Keratinocyte (primary cell): ENCODE data around the gene CDC42EP5. TPM values are rescaled to one million over a fixed set of nuclear protein-coding genes. Genes with fewer than 3 reads are reported as not detected.

Experiments used
- DNase-seq: peaks from one replicate; pipeline ENCODE4 v3.0.0-alpha.2; 2011; ENCODE audit warnings: low read depth, missing footprints, low spot score
- FAIRE-seq: peaks from 2 replicates; lab custom pipeline; 2011; peaks lifted over from hg19 to GRCh38; lab: Jason Lieb, UNC
- H2AFZ ChIP-seq: 2 replicates; pipeline ENCODE4 v1.6.0; 2012; ENCODE audit warnings: low read length, control low read depth, inconsistent platforms; ENCODE audit not compliant: control insufficient read depth
- H3K27ac ChIP-seq: 2 replicates; pipeline ENCODE4 v1.5.1; 2011; ENCODE audit warnings: low read length; ENCODE audit not compliant: control insufficient read depth, insufficient read depth
- H3K27me3 ChIP-seq: 3 replicates; pipeline ENCODE4 v1.6.0; 2011; ENCODE audit warnings: low read length; ENCODE audit not compliant: control insufficient read depth, insufficient read depth; ENCODE audit errors: extremely low read depth
- H3K36me3 ChIP-seq, 2 experiments: 2 replicates in 1 of 2; 3 replicates in 1 of 2; pipeline ENCODE4 v1.5.1; 2011; ENCODE audit warnings: low read length in 2 of 2, mild to moderate bottlenecking in 1 of 2; ENCODE audit not compliant: control insufficient read depth in 2 of 2, insufficient read depth in 2 of 2; ENCODE audit errors: extremely low read depth in 1 of 2
- H3K4me1 ChIP-seq: 3 replicates; pipeline ENCODE4 v1.5.1; 2011; ENCODE audit warnings: low read length; ENCODE audit not compliant: control insufficient read depth, insufficient read depth; ENCODE audit errors: extremely low read depth
- H3K4me2 ChIP-seq: 3 replicates; pipeline ENCODE4 v1.6.0; 2011; ENCODE audit warnings: low read depth, low read length; ENCODE audit not compliant: control insufficient read depth, insufficient read depth; ENCODE audit errors: extremely low read depth
- H3K4me3 ChIP-seq, 3 experiments: fragments of 200-600 bp in 1 of 3; sonication (generic) in 1 of 3; 2 replicates in 2 of 3; 3 replicates in 1 of 3; pipeline ENCODE4 v1.5.1; 2011 to 2016; ENCODE audit warnings: low read length in 3 of 3, mild to moderate bottlenecking in 3 of 3, control low read depth in 2 of 3, inconsistent platforms in 1 of 3, low read depth in 1 of 3, mixed read lengths in 1 of 3, mixed run types in 1 of 3, moderate library complexity in 1 of 3; ENCODE audit not compliant: control insufficient read depth in 2 of 3, insufficient read depth in 2 of 3; ENCODE audit errors: extremely low read depth in 1 of 3
- H3K79me2 ChIP-seq: 2 replicates; pipeline ENCODE4 v1.6.0; 2012; ENCODE audit warnings: low read length; ENCODE audit not compliant: control insufficient read depth, insufficient read depth
- H3K9ac ChIP-seq: 3 replicates; pipeline ENCODE4 v1.6.0; 2011; ENCODE audit warnings: low read length; ENCODE audit not compliant: control insufficient read depth, insufficient read depth; ENCODE audit errors: extremely low read depth
- H3K9me1 ChIP-seq: 3 replicates; pipeline ENCODE4 v1.6.0; 2011; ENCODE audit warnings: low read length; ENCODE audit not compliant: control insufficient read depth, insufficient read depth; ENCODE audit errors: extremely low read depth
- H3K9me3 ChIP-seq: 2 replicates; pipeline ENCODE4 v1.5.1; 2012; ENCODE audit warnings: low read depth, low read length; ENCODE audit not compliant: control insufficient read depth
- H4K20me1 ChIP-seq: 3 replicates; pipeline ENCODE4 v1.6.0; 2011; ENCODE audit warnings: low read length; ENCODE audit not compliant: control insufficient read depth, insufficient read depth; ENCODE audit errors: extremely low read depth
- EZH2 ChIP-seq: IDR thresholded peaks from one replicate; pipeline ENCODE4 v1.6.1; 2012; ENCODE audit warnings: inconsistent platforms, mild to moderate bottlenecking, low read length, moderate library complexity
- dilution Hi-C: fragments of 300-500 bp; cut with MboI; formaldehyde crosslinking; loops from one replicate; pipeline ENCODE4 v1.7.0; 2020; ENCODE audit warnings: low sequenced_read_pairs; ENCODE audit not compliant: extremely low pct_ligation_motif_present
- polyA plus RNA-seq, 5 experiments: library from polyadenylated mRNA; depleted of rRNA in 3 of 5; stranded (reverse) in 3 of 5; stranded (forward) in 1 of 5; unstranded in 1 of 5; fragments of >200 nt; gene quantifications; 1 replicate in 1 of 5; 2 replicates in 3 of 5; 3 replicates in 1 of 5; pipeline versions ENCODE4 v1.2.1 to v1.2.3, GENCODE V29; 2011 to 2012; ENCODE audit warnings: missing spikeins in 2 of 5, low read depth in 1 of 5, low replicate concordance in 1 of 5
- TF ChIP-seq, protein P1 (sequence below), 3 experiments: IDR thresholded peaks in 1 of 3; conservative IDR thresholded peaks in 1 of 3; optimal IDR thresholded peaks in 1 of 3; 2 replicates in 2 of 3; 3 replicates in 1 of 3; pipeline versions ENCODE3 to v1.5.1; 2011; ENCODE audit warnings: low read length in 3 of 3, mild to moderate bottlenecking in 3 of 3, moderate library complexity in 2 of 3, control low read depth in 1 of 3, inconsistent platforms in 1 of 3; ENCODE audit not compliant: insufficient read depth in 2 of 3; ENCODE audit errors: extremely low read depth in 1 of 3

Gene CDC42EP5
- polyA plus RNA-seq, 1 donor (not counting 4 experiments of a cell fraction or from before 2014, with no cell fraction given): 8.6 TPM

DNA sequence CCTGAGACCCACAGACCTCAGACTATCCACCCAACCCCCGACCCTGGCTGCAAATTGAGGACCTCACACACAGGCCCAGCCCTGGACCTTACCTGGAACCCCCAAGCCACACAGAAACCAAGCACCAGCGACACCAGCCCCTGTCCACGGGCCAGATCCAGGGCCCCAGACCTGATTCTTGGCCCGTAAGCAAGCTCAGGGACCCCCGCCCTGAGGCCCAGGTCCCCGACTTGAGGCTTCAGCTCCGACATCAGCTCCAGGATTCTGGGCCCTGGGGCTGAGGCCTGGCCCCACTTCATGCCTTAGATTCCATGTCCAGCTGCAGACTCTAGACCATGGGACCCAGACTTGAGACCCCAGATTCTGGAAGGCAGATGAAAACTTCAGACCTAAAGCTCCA is 51.6 kb downstream of the CDC42EP5 start:
- TF ChIP-seq EZH2: no peak
- TF ChIP-seq, protein P1, sequence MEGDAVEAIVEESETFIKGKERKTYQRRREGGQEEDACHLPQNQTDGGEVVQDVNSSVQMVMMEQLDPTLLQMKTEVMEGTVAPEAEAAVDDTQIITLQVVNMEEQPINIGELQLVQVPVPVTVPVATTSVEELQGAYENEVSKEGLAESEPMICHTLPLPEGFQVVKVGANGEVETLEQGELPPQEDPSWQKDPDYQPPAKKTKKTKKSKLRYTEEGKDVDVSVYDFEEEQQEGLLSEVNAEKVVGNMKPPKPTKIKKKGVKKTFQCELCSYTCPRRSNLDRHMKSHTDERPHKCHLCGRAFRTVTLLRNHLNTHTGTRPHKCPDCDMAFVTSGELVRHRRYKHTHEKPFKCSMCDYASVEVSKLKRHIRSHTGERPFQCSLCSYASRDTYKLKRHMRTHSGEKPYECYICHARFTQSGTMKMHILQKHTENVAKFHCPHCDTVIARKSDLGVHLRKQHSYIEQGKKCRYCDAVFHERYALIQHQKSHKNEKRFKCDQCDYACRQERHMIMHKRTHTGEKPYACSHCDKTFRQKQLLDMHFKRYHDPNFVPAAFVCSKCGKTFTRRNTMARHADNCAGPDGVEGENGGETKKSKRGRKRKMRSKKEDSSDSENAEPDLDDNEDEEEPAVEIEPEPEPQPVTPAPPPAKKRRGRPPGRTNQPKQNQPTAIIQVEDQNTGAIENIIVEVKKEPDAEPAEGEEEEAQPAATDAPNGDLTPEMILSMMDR (optimal IDR thresholded peaks at IDR 0.05 in 1 of 3, IDR thresholded peaks at IDR 0.05 in 1 of 3, conservative IDR thresholded peaks at IDR 0.05 in 1 of 3; ENCODE audit: extremely low read depth in 1 of 3, insufficient read depth in 2 of 3, low read length in 3 of 3): no peak
- DNase-seq (no peak), FAIRE-seq (no peak)
- Histone ChIP-seq H3K27ac (no peak overlapping the region), H3K9me3 (no peaks in the 10 kb centered on the region), H3K4me3 (no peak overlapping the region), H3K9me1 (no peaks in the 10 kb centered on the region), H3K36me3 (no peaks in the 10 kb centered on the region), H3K27me3 (peaks cover 36% of the 10 kb centered on the region), H3K4me2 (no peak overlapping the region), H4K20me1 (no peaks in the 10 kb centered on the region), H3K79me2 (no peaks in the 10 kb centered on the region), H3K4me1 (no peaks in the 10 kb centered on the region), H2AFZ (no peak overlapping the region), H3K9ac (no peak overlapping the region)
- dilution Hi-C loops: no loop called here

DNA sequence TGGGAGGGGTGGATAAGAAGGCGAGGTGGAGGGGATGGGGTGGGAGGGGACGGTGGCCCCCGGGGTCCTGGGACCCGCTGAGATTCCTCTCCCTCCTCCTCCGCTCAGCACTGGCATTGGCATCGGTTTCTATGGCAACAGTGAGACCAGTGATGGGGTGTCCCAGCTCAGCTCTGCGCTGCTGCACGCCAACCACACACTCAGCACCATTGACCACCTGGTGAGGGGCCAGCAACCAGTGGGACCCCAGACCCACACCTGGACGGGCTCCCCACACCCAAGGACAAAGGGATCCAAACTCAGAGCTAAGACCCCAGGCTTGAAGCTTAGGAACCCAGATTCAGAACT is 52.0 kb downstream of the CDC42EP5 start:
- Histone ChIP-seq H2AFZ (no peak overlapping the region), H3K4me1 (no peaks in the 10 kb centered on the region), H3K4me2 (no peak overlapping the region), H3K36me3 (no peaks in the 10 kb centered on the region), H3K27ac (no peak overlapping the region), H3K79me2 (no peaks in the 10 kb centered on the region), H3K4me3 (no peak overlapping the region), H3K27me3 (peaks cover 40% of the 10 kb centered on the region), H4K20me1 (no peaks in the 10 kb centered on the region), H3K9me1 (no peaks in the 10 kb centered on the region), H3K9ac (no peak overlapping the region), H3K9me3 (no peaks in the 10 kb centered on the region)
- no peak for DNase-seq
- FAIRE-seq: no peak
- dilution Hi-C loops: no loop called here
- TF ChIP-seq, protein P1 (optimal IDR thresholded peaks at IDR 0.05 in 1 of 3, IDR thresholded peaks at IDR 0.05 in 1 of 3, conservative IDR thresholded peaks at IDR 0.05 in 1 of 3; ENCODE audit: extremely low read depth in 1 of 3, insufficient read depth in 2 of 3, low read length in 3 of 3): no peak
- no peak for TF ChIP-seq EZH2
